Measurements from ENCODE around the gene CLRN3.

DNA sequence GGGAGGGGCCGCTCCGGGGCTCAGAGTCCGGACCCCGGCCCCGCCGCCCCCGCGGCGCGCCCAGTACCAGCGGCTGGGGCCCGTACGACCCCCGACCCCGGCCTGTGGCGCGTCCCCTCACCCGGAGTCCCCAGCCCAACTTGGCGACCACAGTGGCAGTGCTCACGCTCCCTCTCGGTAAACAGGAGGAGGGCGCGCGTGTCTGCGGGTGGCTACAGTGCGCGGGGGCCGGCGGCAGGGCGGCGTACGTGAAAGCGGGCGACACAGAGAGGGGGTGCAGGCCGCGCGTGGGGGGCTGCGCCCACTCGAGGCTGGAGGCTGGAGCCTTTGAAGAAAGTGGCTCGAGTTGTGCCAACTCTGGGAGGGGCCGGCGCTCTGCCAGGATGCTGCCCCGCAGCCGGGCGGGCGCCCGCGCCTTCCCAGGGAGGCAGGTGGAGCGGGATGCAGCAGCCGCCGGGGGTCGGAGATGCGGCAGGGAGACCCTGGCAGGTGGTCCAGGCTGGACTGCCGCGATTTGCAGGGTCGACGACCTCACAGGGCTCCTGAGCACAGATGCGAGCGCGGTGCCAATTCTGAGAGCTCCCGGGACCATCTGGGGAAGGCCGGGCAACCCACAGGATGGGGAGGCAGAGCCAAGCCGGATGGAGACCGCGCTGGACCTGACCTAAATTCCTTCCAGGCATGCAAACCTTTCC lies 14.8 kb upstream of the CLRN3 start:
- TF ChIP-seq, protein P1, sequence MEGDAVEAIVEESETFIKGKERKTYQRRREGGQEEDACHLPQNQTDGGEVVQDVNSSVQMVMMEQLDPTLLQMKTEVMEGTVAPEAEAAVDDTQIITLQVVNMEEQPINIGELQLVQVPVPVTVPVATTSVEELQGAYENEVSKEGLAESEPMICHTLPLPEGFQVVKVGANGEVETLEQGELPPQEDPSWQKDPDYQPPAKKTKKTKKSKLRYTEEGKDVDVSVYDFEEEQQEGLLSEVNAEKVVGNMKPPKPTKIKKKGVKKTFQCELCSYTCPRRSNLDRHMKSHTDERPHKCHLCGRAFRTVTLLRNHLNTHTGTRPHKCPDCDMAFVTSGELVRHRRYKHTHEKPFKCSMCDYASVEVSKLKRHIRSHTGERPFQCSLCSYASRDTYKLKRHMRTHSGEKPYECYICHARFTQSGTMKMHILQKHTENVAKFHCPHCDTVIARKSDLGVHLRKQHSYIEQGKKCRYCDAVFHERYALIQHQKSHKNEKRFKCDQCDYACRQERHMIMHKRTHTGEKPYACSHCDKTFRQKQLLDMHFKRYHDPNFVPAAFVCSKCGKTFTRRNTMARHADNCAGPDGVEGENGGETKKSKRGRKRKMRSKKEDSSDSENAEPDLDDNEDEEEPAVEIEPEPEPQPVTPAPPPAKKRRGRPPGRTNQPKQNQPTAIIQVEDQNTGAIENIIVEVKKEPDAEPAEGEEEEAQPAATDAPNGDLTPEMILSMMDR (IDR thresholded peaks at IDR 0.05) = no peak
- TF ChIP-seq EZH2 (IDR thresholded peaks at IDR 0.05; ENCODE audit: borderline replicate concordance, insufficient read depth, low read depth, low read length, poor library complexity, severe bottlenecking) = no peak

Data from B cell (primary cell).